ENCODE data around the gene LY6G5B. TPM values are rescaled to one million over a fixed set of nuclear protein-coding genes. Genes with fewer than 3 reads are reported as not detected.

LY6G5B gene
- total RNA-seq, 2 donors from 2014 or later = 6.9 to 8.3 TPM

GRCh38 chr6:31715022-31715958 lies 45.5 kb downstream of the LY6G5B start, which contains the start of gene LY6G6D:
TSS of gene LY6G6D (plus strand) at chr6:31715348. CDS start at chr6:31715356, 8 bp downstream.
- no peak for TF ChIP-seq CTCF (IDR thresholded peaks at IDR 0.05)
- no peak for TF ChIP-seq POLR2A (IDR thresholded peaks at IDR 0.05)
- intact Hi-C loops (cut with DNase I) = no loop called here
- peaks cover 11% of the 10 kb centered on the region for H3K4me1 ChIP-seq

GRCh38 chr6:31717499-31718222 lies 47.9 kb downstream of the LY6G5B start:
- peak in 3 of 4 donors; percentile 44 to 48 (median 46) for DNase-seq
- H3K9me3 ChIP-seq = no peaks in the 10 kb centered on the region
- H3K27me3 ChIP-seq = no peaks in the 10 kb centered on the region
- H3K4me1 ChIP-seq = peaks cover 11% of the 10 kb centered on the region
- WGBS, 2 donors = 63 to 72% methylated on average over 10 of the region's 10 CpGs
- TF ChIP-seq CTCF (IDR thresholded peaks at IDR 0.05) (peak in 4 of 7 experiments; percentile 19 to 27 (median 22)), POLR2A (IDR thresholded peaks at IDR 0.05) (no peak)
- H3K36me3 ChIP-seq (replicated peaks in 1 of 2; ENCODE audit: insufficient read depth in 1 of 2, low read depth in 2 of 2) = no peaks in the 10 kb centered on the region
- H3K27ac ChIP-seq = peak overlapping the region in 1 of 4 donors; percentile 30
- intact Hi-C loops (cut with DNase I) = no loop called here
- H3K4me3 ChIP-seq = no peak overlapping the region
- ATAC-seq = peak; percentile 55

More at GRCh38 chr6:31715022-31715958, 45.5 kb downstream of the LY6G5B start, which contains the start of gene LY6G6D:
- Histone ChIP-seq H3K27ac (no peak within 1 kb of the TSS), H3K4me3 (no peak within 1 kb of the TSS), H3K9me3 (no peaks in the 10 kb centered on the region), H3K36me3 (replicated peaks in 1 of 2; ENCODE audit: insufficient read depth in 1 of 2, low read depth in 2 of 2) (no peaks in the 10 kb centered on the region), H3K27me3 (no peaks in the 10 kb centered on the region)
- no peak for DNase-seq
- WGBS, 2 donors = 72 to 77% methylated on average over 16 of the region's 16 CpGs
- no peak for ATAC-seq

- no peaks in the 10 kb centered on the region for H3K9me3 ChIP-seq
- peaks cover 11% of the 10 kb centered on the region for H3K4me1 ChIP-seq
- H3K4me3 ChIP-seq = no peak overlapping the region
- intact Hi-C loops (cut with DNase I) = no loop called here
- DNase-seq (peak in 3 of 4 donors; percentile 29 to 38 (median 30)), ATAC-seq (peak; percentile 58)
- peak overlapping the region in 2 of 4 donors; percentile 30 for H3K27ac ChIP-seq
- no peak for TF ChIP-seq CTCF (IDR thresholded peaks at IDR 0.05)
- TF ChIP-seq POLR2A (IDR thresholded peaks at IDR 0.05) = no peak
- no peaks in the 10 kb centered on the region for H3K27me3 ChIP-seq
- 36 to 50% methylated on average over 1 of the region's 1 CpG for WGBS, 2 donors
- no peaks in the 10 kb centered on the region for H3K36me3 ChIP-seq (replicated peaks in 1 of 2; ENCODE audit: insufficient read depth in 1 of 2, low read depth in 2 of 2)
Observed at GRCh38 chr6:31718265-31718664, 48.5 kb downstream of the LY6G5B start.

DNA sequence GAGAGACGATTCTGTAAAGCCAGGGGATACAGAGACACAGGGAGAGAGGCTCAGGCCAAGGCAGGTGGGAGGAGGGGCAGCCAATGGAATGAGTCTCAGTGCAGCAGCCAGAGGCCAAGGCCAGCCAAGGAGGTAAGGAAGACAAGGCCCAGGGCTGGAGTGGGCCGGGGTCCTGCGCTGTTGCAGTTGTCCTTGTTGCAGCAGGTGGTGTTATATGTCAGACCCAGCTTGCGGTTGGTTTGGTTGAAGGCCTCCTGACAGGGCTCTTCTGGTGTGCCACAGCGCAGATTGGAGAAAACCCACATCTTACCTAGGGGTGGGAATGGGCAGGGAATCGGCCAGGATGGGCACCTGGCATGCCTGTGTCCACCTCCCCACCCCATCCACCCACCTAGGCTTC lies 49.2 kb downstream of the LY6G5B start:
- H3K4me3 ChIP-seq = no peak overlapping the region
- intact Hi-C loops (cut with DNase I) = no loop called here
- DNase-seq (no peak), ATAC-seq (no peak)
- no peak for TF ChIP-seq CTCF (IDR thresholded peaks at IDR 0.05)
- no peak for TF ChIP-seq POLR2A (IDR thresholded peaks at IDR 0.05)
- H3K9me3 ChIP-seq = no peaks in the 10 kb centered on the region
- peaks cover 11% of the 10 kb centered on the region for H3K4me1 ChIP-seq
- no peaks in the 10 kb centered on the region for H3K36me3 ChIP-seq (replicated peaks in 1 of 2; ENCODE audit: insufficient read depth in 1 of 2, low read depth in 2 of 2)
- 52 to 65% methylated on average over 5 to 6 of the region's 6 CpGs for WGBS, 2 donors
- peak overlapping the region in 2 of 4 donors; percentile 30 for H3K27ac ChIP-seq
- H3K27me3 ChIP-seq = no peaks in the 10 kb centered on the region

All from body of pancreas (tissue), 4 donors.